Breast epithelium (tissue), 3 donors: ENCODE results near the gene CREB3L4.

Experiments used
- CTCF ChIP-seq, 3 donors: fragments of 450-650 bp; IDR thresholded peaks; one replicate each; pipeline ENCODE4 v1.5.1; 2016 to 2017; ENCODE audit warnings: antibody characterized with exemption in 3 of 3, mild to moderate bottlenecking in 3 of 3, moderate library complexity in 3 of 3
- POLR2AphosphoS5 ChIP-seq, 3 donors: sonication (generic); formaldehyde crosslinking; IDR thresholded peaks; one replicate each; pipeline ENCODE4 v1.6.1; 2017; ENCODE audit warnings: antibody characterized with exemption in 3 of 3

GRCh38 chr1:154006136-154006535 lies 38.4 kb downstream of the CREB3L4 start:
- TF ChIP-seq CTCF (IDR thresholded peaks at IDR 0.05), result no peak
- TF ChIP-seq POLR2AphosphoS5 (IDR thresholded peaks at IDR 0.05), result no peak
